Measurements from ENCODE around the gene PTS.

DNA sequence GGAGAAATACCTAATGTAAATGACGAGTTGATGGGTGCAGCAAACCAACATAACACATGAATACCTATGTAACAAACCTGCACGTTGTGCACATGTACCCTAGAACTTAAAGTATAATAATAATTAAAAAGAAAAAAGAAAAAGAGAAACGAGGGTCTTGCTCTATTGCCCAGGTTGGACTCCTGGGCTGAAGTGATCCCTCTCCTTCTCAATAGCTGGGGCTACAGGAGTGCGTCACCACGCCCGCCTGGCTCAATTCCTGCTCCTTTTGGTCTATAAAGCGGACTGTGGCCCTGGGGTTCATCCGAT, 521 bp upstream of the PTS start:
- TF ChIP-seq, protein P1, sequence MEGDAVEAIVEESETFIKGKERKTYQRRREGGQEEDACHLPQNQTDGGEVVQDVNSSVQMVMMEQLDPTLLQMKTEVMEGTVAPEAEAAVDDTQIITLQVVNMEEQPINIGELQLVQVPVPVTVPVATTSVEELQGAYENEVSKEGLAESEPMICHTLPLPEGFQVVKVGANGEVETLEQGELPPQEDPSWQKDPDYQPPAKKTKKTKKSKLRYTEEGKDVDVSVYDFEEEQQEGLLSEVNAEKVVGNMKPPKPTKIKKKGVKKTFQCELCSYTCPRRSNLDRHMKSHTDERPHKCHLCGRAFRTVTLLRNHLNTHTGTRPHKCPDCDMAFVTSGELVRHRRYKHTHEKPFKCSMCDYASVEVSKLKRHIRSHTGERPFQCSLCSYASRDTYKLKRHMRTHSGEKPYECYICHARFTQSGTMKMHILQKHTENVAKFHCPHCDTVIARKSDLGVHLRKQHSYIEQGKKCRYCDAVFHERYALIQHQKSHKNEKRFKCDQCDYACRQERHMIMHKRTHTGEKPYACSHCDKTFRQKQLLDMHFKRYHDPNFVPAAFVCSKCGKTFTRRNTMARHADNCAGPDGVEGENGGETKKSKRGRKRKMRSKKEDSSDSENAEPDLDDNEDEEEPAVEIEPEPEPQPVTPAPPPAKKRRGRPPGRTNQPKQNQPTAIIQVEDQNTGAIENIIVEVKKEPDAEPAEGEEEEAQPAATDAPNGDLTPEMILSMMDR (IDR thresholded peaks at IDR 0.05), result no peak
- TF ChIP-seq EZH2 (IDR thresholded peaks at IDR 0.05), result no peak

All from neural progenitor cell (in vitro differentiated cells).